Activated CD4-positive, alpha-beta T cell treated with anti-CD3 and anti-CD28 coated beads for 48 hours (primary cell): Measurements from ENCODE around the gene MAP4K4.
"Not testable (repeated sequence)": the region's sequence is repeated elsewhere in the genome, so short reads cannot be mapped to it uniquely, and the experiment has no call there.

Source experiments
- DNase-seq: peaks from one replicate; pipeline ENCODE4 v3.0.0-alpha.2; 2020

The MAP4K4 gene

GRCh38 chr2:101745711-101746694 is 48.5 kb downstream of the MAP4K4 start:
- DNase-seq = no peak

GRCh38 chr2:101748000-101748399 is 50.5 kb downstream of the MAP4K4 start:
- DNase-seq = no peak

- DNase-seq = not testable (repeated sequence)
Observed at GRCh38 chr2:101748462-101748861, 51.0 kb downstream of the MAP4K4 start.

- DNase-seq = no peak
Observed at GRCh38 chr2:101750688-101751087, 53.2 kb downstream of the MAP4K4 start.

GRCh38 chr2:101751276-101751815 is 53.8 kb downstream of the MAP4K4 start:
- no peak for DNase-seq

GRCh38 chr2:101751875-101752619 is 54.5 kb downstream of the MAP4K4 start:
- no peak for DNase-seq

GRCh38 chr2:101752716-101753616 is 55.5 kb downstream of the MAP4K4 start:
- DNase-seq = no peak

- no peak for DNase-seq
Observed at GRCh38 chr2:101753720-101754490, 56.4 kb downstream of the MAP4K4 start.

- DNase-seq = no peak
Observed at GRCh38 chr2:101754618-101755017, 57.1 kb downstream of the MAP4K4 start.

- DNase-seq = no peak
Observed at GRCh38 chr2:101756266-101756665, 58.8 kb downstream of the MAP4K4 start.

GRCh38 chr2:101758001-101758400 is 60.5 kb downstream of the MAP4K4 start:
- DNase-seq = no peak

GRCh38 chr2:101759162-101759561 is 61.7 kb downstream of the MAP4K4 start:
- DNase-seq = no peak

GRCh38 chr2:101762451-101763171 is 65.1 kb downstream of the MAP4K4 start:
- DNase-seq = no peak

GRCh38 chr2:101763496-101764333 is 66.2 kb downstream of the MAP4K4 start:
- no peak for DNase-seq

- no peak for DNase-seq
Observed at GRCh38 chr2:101766337-101766736, 68.8 kb downstream of the MAP4K4 start.

- DNase-seq = no peak
Observed at GRCh38 chr2:101766871-101767739, 69.6 kb downstream of the MAP4K4 start.

- DNase-seq = no peak
Observed at GRCh38 chr2:101768556-101769220, 71.2 kb downstream of the MAP4K4 start.

GRCh38 chr2:101769726-101770125 is 72.2 kb downstream of the MAP4K4 start:
- DNase-seq = not testable (repeated sequence)
